ENCODE results near the gene IGFBP2. TPM values are rescaled to one million over a fixed set of nuclear protein-coding genes. Genes with fewer than 3 reads are reported as not detected.

Gene IGFBP2
- total RNA-seq, 1 donor from 2014 or later: 208 TPM

DNA sequence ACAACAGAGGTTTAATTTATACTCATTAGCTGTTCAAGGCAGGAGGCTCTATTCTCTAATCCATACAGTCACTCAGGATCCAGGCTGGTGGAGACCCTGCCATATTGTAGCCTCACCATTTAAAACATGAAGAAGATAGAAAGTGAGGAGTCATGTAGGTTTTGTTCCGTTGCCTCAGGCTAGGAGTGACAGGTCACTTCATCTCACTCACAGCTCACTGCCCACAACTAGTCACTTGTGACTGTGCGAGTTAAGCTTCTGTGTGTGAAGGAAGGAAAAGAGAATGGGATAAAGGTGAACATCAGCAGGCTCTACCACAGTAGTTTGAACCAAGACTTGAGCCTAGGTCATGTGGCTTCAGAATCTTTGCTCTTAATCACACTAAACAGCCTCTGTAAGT is 9.0 kb upstream of the IGFBP2 start:
- TF ChIP-seq CTCF (IDR thresholded peaks at IDR 0.05; ENCODE audit: partially characterized antibody, unreplicated experiment): no peak
- Mint-ChIP-seq H3K4me3 (ENCODE audit: unreplicated experiment) (no peak overlapping the region), H3K9me3 (ENCODE audit: unreplicated experiment) (peaks cover 15% of the 10 kb centered on the region), H3K27ac (ENCODE audit: unreplicated experiment) (no peak overlapping the region), H3K36me3 (ENCODE audit: unreplicated experiment) (peaks cover 3% of the 10 kb centered on the region), H3K4me1 (ENCODE audit: low read depth, unreplicated experiment) (peaks cover 24% of the 10 kb centered on the region), H3K27me3 (ENCODE audit: unreplicated experiment) (peaks cover 15% of the 10 kb centered on the region)
- DNase-seq: no peak

- Mint-ChIP-seq H3K27ac (ENCODE audit: unreplicated experiment) (no peak overlapping the region), H3K27me3 (ENCODE audit: unreplicated experiment) (no peaks in the 10 kb centered on the region), H3K9me3 (ENCODE audit: unreplicated experiment) (peaks cover 6% of the 10 kb centered on the region), H3K36me3 (ENCODE audit: unreplicated experiment) (peaks cover 3% of the 10 kb centered on the region), H3K4me3 (ENCODE audit: unreplicated experiment) (no peak overlapping the region), H3K4me1 (ENCODE audit: low read depth, unreplicated experiment) (peaks cover 9% of the 10 kb centered on the region)
- no peak for TF ChIP-seq CTCF (IDR thresholded peaks at IDR 0.05; ENCODE audit: partially characterized antibody, unreplicated experiment)
- DNase-seq: no peak
Observed at GRCh38 chr2:216626168-216626874, 6.9 kb upstream of the IGFBP2 start.

DNA sequence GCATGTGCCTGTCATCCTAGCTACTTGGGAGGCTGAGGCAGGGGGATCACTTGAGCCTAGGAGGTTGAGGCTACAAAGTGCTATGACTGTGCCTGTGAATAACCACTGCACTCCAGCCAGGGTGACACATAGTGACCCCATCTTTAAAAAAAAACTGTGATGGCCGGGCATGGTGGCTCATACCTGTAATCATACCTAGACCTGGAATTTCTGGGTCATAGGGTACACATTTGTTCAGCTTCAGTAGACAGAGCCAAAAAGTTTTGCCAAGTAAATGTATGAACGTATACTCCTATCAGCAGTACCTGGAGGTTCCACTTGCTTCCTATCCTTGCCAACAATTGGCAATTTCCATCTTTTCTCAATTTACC is 6.4 kb upstream of the IGFBP2 start:
- no peak for DNase-seq
- Mint-ChIP-seq H3K4me3 (ENCODE audit: unreplicated experiment) (no peak overlapping the region), H3K9me3 (ENCODE audit: unreplicated experiment) (peaks cover 7% of the 10 kb centered on the region), H3K27me3 (ENCODE audit: unreplicated experiment) (no peaks in the 10 kb centered on the region), H3K36me3 (ENCODE audit: unreplicated experiment) (peaks cover 3% of the 10 kb centered on the region), H3K27ac (ENCODE audit: unreplicated experiment) (no peak overlapping the region), H3K4me1 (ENCODE audit: low read depth, unreplicated experiment) (peaks cover 6% of the 10 kb centered on the region)
- TF ChIP-seq CTCF (IDR thresholded peaks at IDR 0.05; ENCODE audit: partially characterized antibody, unreplicated experiment): no peak

- Mint-ChIP-seq H3K4me1 (ENCODE audit: low read depth, unreplicated experiment) (peaks cover 9% of the 10 kb centered on the region), H3K27me3 (ENCODE audit: unreplicated experiment) (peaks cover 13% of the 10 kb centered on the region), H3K9me3 (ENCODE audit: unreplicated experiment) (peaks cover 15% of the 10 kb centered on the region), H3K36me3 (ENCODE audit: unreplicated experiment) (no peaks in the 10 kb centered on the region), H3K4me3 (ENCODE audit: unreplicated experiment) (no peak overlapping the region), H3K27ac (ENCODE audit: unreplicated experiment) (no peak overlapping the region)
- no peak for TF ChIP-seq CTCF (IDR thresholded peaks at IDR 0.05; ENCODE audit: partially characterized antibody, unreplicated experiment)
- DNase-seq: no peak
Observed at GRCh38 chr2:216629784-216630183, 3.4 kb upstream of the IGFBP2 start.

DNA sequence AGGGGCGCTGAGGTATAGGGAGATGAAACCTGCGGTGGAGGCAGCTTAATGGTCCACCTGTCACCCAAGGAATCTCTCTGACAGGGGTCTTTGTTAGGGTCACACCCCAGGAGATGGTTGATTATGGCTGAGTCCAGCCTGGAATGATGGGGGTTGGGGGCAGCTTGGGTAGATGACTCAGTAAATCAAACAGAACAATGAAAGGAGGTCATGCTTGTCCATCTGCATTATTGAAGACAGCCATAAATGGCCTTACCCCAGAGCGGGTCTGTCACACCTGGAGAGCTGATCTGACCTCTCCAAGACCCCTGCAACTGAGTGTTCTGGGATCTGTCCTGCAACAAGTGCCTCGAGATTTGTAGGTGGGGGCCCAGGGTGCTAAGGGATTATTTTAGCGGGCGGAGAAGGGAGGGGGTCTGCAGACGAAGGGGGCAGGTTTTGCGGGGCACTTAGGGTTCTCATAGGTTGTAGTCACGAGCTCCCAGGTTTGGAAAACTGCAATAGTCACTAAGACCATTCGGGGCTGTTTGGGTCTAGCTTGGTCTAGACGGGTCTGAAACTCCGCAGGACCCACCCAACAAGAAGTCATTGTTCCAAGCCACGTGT is 771 bp upstream of the IGFBP2 start:
- H3K27me3 Mint-ChIP-seq (ENCODE audit: unreplicated experiment): peaks cover 27% of the 10 kb centered on the region
- no peak for TF ChIP-seq CTCF (IDR thresholded peaks at IDR 0.05; ENCODE audit: partially characterized antibody, unreplicated experiment)
- H3K4me3 Mint-ChIP-seq (ENCODE audit: unreplicated experiment): peak overlapping the region; percentile 94
- no peak for DNase-seq
- H3K4me1 Mint-ChIP-seq (ENCODE audit: low read depth, unreplicated experiment): peaks cover 27% of the 10 kb centered on the region
- peaks cover 3% of the 10 kb centered on the region for H3K36me3 Mint-ChIP-seq (ENCODE audit: unreplicated experiment)
- H3K9me3 Mint-ChIP-seq (ENCODE audit: unreplicated experiment): peaks cover 33% of the 10 kb centered on the region
- peak overlapping the region; percentile 93 for H3K27ac Mint-ChIP-seq (ENCODE audit: unreplicated experiment)
